Inflammatory macrophage (primary cell): ENCODE results near the gene TNFRSF25.
"Not testable (repeated sequence)": the region's sequence is repeated elsewhere in the genome, so short reads cannot be mapped to it uniquely, and the experiment has no call there.

Experiments used
- DNase-seq, 2 donors: peaks; one replicate each; pipeline ENCODE4 v3.0.0-alpha.2; 2020 to 2022

Gene TNFRSF25

GRCh38 chr1:6450005-6450450 lies 15.9 kb downstream of the TNFRSF25 start:
- no peak for DNase-seq

GRCh38 chr1:6448749-6449631 lies 17.0 kb downstream of the TNFRSF25 start:
- no peak for DNase-seq

- no peak for DNase-seq
Observed at GRCh38 chr1:6447818-6448748, 17.9 kb downstream of the TNFRSF25 start.

- no peak for DNase-seq
Observed at GRCh38 chr1:6447016-6447817, 18.8 kb downstream of the TNFRSF25 start.

- DNase-seq = no peak
Observed at GRCh38 chr1:6446665-6447015, 19.3 kb downstream of the TNFRSF25 start.

GRCh38 chr1:6445929-6446328 lies 20.0 kb downstream of the TNFRSF25 start:
- DNase-seq = not testable (repeated sequence)

- peak; percentile 14 to 48 for DNase-seq
Observed at GRCh38 chr1:6445062-6445763, 20.8 kb downstream of the TNFRSF25 start.

GRCh38 chr1:6444377-6444776 lies 21.6 kb downstream of the TNFRSF25 start:
- no peak for DNase-seq

- DNase-seq = no peak
Observed at GRCh38 chr1:6443339-6444115, 22.4 kb downstream of the TNFRSF25 start.

- no peak for DNase-seq
Observed at GRCh38 chr1:6441586-6441985, 24.4 kb downstream of the TNFRSF25 start.

GRCh38 chr1:6440198-6441126 lies 25.5 kb downstream of the TNFRSF25 start:
- DNase-seq = peak in 1 of 2 donors; percentile 27

- DNase-seq = peak; percentile 24 to 54
Observed at GRCh38 chr1:6438047-6438525, 27.9 kb downstream of the TNFRSF25 start.

GRCh38 chr1:6437012-6437700 lies 28.8 kb downstream of the TNFRSF25 start:
- DNase-seq = peak in 1 of 2 donors; percentile 26

- not testable (repeated sequence) for DNase-seq
Observed at GRCh38 chr1:6436277-6436676, 29.7 kb downstream of the TNFRSF25 start.

- no peak for DNase-seq
Observed at GRCh38 chr1:6435547-6435946, 30.4 kb downstream of the TNFRSF25 start.

- DNase-seq = no peak
Observed at GRCh38 chr1:6435129-6435528, 30.8 kb downstream of the TNFRSF25 start.

- no peak for DNase-seq
Observed at GRCh38 chr1:6434186-6434585, 31.8 kb downstream of the TNFRSF25 start.

- DNase-seq = not testable (repeated sequence)
Observed at GRCh38 chr1:6431645-6432579, 34.1 kb downstream of the TNFRSF25 start.
